Measurements from ENCODE around the gene NUDT21. TPM values are rescaled to one million over a fixed set of nuclear protein-coding genes. Genes with fewer than 3 reads are reported as not detected.

The NUDT21 gene
- total and polyA plus RNA-seq, 2 of the 8 experiments (the other 6 are each of a cell fraction or from before 2014, with no cell fraction given), result 78.1 to 277 TPM

DNA sequence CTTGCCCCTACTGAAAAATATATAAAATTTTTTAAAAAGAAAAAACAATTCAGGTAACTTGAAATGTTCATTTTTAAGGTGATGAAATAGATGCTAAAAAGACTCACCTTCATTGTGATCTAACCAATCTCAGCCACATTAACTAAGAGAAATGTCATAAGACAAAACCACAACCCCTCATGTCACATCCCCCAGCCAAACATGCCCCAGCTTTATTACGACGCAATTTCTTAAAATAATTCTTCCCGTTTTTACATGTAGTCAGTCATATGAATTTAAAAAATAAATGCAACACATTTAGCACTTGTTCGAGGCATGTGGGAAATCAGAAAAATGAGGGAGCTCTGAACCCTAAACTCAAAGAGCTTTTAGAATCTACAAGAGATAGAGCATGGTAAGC is 35.3 kb downstream of the NUDT21 start:
- no peak overlapping the region for H2AFZ ChIP-seq (ENCODE audit: low read length)
- no peak overlapping the region for H3K4me2 ChIP-seq (ENCODE audit: insufficient read depth in 1 of 2, low read depth in 2 of 2, low read length in 2 of 2)
- 95 to 100% methylated on average over 3 to 4 of the region's 4 CpGs for WGBS, 2 experiments (ENCODE audit: extremely low coverage in 1 of 2, insufficient coverage in 1 of 2, insufficient read length in 1 of 2, insufficient replicate concordance in 2 of 2, low coverage in 1 of 2, low lambda C conversion rate in 2 of 2, missing lambda C conversion rate in 1 of 2)
- no peak overlapping the region for H3K23ac ChIP-seq (ENCODE audit: insufficient read length)
- no peaks in the 10 kb centered on the region for H3K23me2 ChIP-seq (ENCODE audit: low read depth, low read length)
- H3K56ac ChIP-seq (replicated peaks; ENCODE audit: insufficient read length, low read depth, low read length), result no peak overlapping the region
- CTCF ChIA-PET (ENCODE audit: partially characterized antibody), result no interaction called here
- H2BK120ac ChIP-seq (replicated peaks; ENCODE audit: low read depth, low read length), result no peak overlapping the region
- no peak overlapping the region for H3K4ac ChIP-seq (replicated peaks; ENCODE audit: insufficient read length, low read depth, low read length)
- no peak overlapping the region for H2BK12ac ChIP-seq (ENCODE audit: low read depth, low read length)
- no peak overlapping the region for H2BK5ac ChIP-seq (ENCODE audit: low read depth, low read length)
- H3K4me3 ChIP-seq (ENCODE audit: extremely low read depth in 1 of 4, insufficient read depth in 2 of 4, low read depth in 3 of 4, low read length in 4 of 4), result no peak overlapping the region
- POLR2A ChIA-PET (ENCODE audit: partially characterized antibody), result interaction anchor here (0.6 kb wide), 1 partner anchor 398 kb away, joined by 3 read pairs; no protein-coding TSS in a partner anchor
- peaks cover 0 to 7% (median 1%) of the 10 kb centered on the region in 4 experiments; a peak in 3 of 7 replicates for H3K4me1 ChIP-seq (replicated peaks in 1 of 4; ENCODE audit: control insufficient read depth in 3 of 4, insufficient read depth in 4 of 4, low read length in 3 of 4)
- H3K14ac ChIP-seq (ENCODE audit: insufficient read length), result no peak overlapping the region
- no peak overlapping the region for H2AK5ac ChIP-seq (ENCODE audit: low read depth, low read length)
- H4K91ac ChIP-seq (replicated peaks; ENCODE audit: insufficient read length, low read length), result no peak overlapping the region
- 0 out of 2 replicates have a peak, but pooled peaks cover 2% of the 10 kb centered on the region for H3K79me1 ChIP-seq (ENCODE audit: low read depth, low read length)
- no peak overlapping the region for H3K18ac ChIP-seq (ENCODE audit: extremely low read depth, low read length)
- H3K27ac ChIP-seq (ENCODE audit: low read depth, low read length), result no peak overlapping the region
- no peaks in the 10 kb centered on the region for H3K9me3 ChIP-seq (ENCODE audit: insufficient read depth in 2 of 2, low read depth in 1 of 2, low read length in 1 of 2)
- H2BK15ac ChIP-seq (ENCODE audit: low read length), result no peak overlapping the region
- H4K5ac ChIP-seq (ENCODE audit: insufficient read length, low read depth, low read length), result no peak overlapping the region
- H3K79me2 ChIP-seq (ENCODE audit: control insufficient read depth in 1 of 2, insufficient read depth in 2 of 2, low read length in 2 of 2), result peaks cover 0 to 10% of the 10 kb centered on the region in 2 experiments; a peak in 1 of 4 replicates
- H4K8ac ChIP-seq (ENCODE audit: extremely low read depth, insufficient read depth, low read length), result no peak overlapping the region
- H3K27me3 ChIP-seq (replicated peaks in 1 of 4; ENCODE audit: control insufficient read depth in 3 of 4, extremely low read depth in 1 of 4, insufficient read depth in 3 of 4, low read length in 3 of 4), result no peaks in the 10 kb centered on the region
- no peak overlapping the region for H2BK20ac ChIP-seq (ENCODE audit: low read length)
- H3K9ac ChIP-seq (replicated peaks in 1 of 4; ENCODE audit: extremely low read depth in 1 of 4, low read depth in 3 of 4, low read length in 3 of 4), result no peak overlapping the region
- 0 out of 8 replicates have a peak, but pooled peaks cover 0 to 3% (median 0%) of the 10 kb centered on the region in 4 experiments for H3K36me3 ChIP-seq (ENCODE audit: control insufficient read depth in 2 of 4, insufficient read depth in 4 of 4, low read length in 3 of 4)
- DNase-seq (ENCODE audit: low read depth in 1 of 2, low spot score in 2 of 2), result no peak
- no peaks in the 10 kb centered on the region for H4K20me1 ChIP-seq (replicated peaks in 1 of 2; ENCODE audit: control insufficient read depth in 1 of 2, insufficient read depth in 2 of 2, low read length in 2 of 2)
- FAIRE-seq, result no peak

Data from H1 (cell line).